K562 (cell line): ENCODE results near the gene CATSPER1. TPM values are rescaled to one million over a fixed set of nuclear protein-coding genes. Genes with fewer than 3 reads are reported as not detected.

Experiments
- ARID3B ChIP-seq: fragments of 250-450 bp; sonication (Bioruptor Pico); IDR thresholded peaks from 2 replicates; pipeline ENCODE4 v1.4.0; 2020; ENCODE audit warnings: borderline replicate concordance
- CBX3 ChIP-seq, 2 experiments: IDR thresholded peaks; 1 replicate in 1 of 2; 2 replicates in 1 of 2; pipeline ENCODE4 v1.6.1; 2012; ENCODE audit warnings: inconsistent platforms in 2 of 2, low read length in 2 of 2, borderline replicate concordance in 1 of 2, control low read depth in 1 of 2
- CBX8 ChIP-seq: fragments of 200-600 bp; sonication (generic); IDR thresholded peaks from 2 replicates; pipeline ENCODE4 v1.6.1; 2012; ENCODE audit warnings: borderline replicate concordance, mixed run types, low read depth, mild to moderate bottlenecking, moderate library complexity, mixed read lengths, low read length, control low read depth, inconsistent platforms; ENCODE audit not compliant: poor library complexity, severe bottlenecking; ENCODE audit errors: extremely low read depth
- MTA1 ChIP-seq: fragments of 450-650 bp; IDR thresholded peaks from 2 replicates; pipeline ENCODE4 v1.6.1; 2017; ENCODE audit warnings: borderline replicate concordance
- RBBP5 ChIP-seq: fragments of 200-600 bp; sonication (generic); IDR thresholded peaks from 2 replicates; pipeline ENCODE4 v1.6.1; 2012; ENCODE audit warnings: borderline replicate concordance, mild to moderate bottlenecking, low read length, control low read depth, inconsistent platforms; ENCODE audit not compliant: insufficient read depth, poor library complexity, severe bottlenecking
- RERE ChIP-seq: sonication (generic); formaldehyde crosslinking; IDR thresholded peaks from 2 replicates; pipeline ENCODE4 v1.8.0; 2023; ENCODE audit warnings: missing genetic modification reagents, mild to moderate bottlenecking, borderline replicate concordance
- ZBTB1 ChIP-seq: sonication (generic); formaldehyde crosslinking; IDR thresholded peaks from 2 replicates; pipeline ENCODE4 v1.8.1; 2023; ENCODE audit warnings: missing genetic modification reagents, low read depth, mild to moderate bottlenecking, borderline replicate concordance
- ZBTB40 ChIP-seq, 2 experiments: fragments of 450-650 bp in 1 of 2; sonication (generic) in 1 of 2; formaldehyde crosslinking in 1 of 2; IDR thresholded peaks; 2 replicates each; pipeline versions ENCODE4 v1.7.1 to v1.9.0; 2016 to 2022; ENCODE audit warnings: inconsistent platforms in 1 of 2, mild to moderate bottlenecking in 1 of 2, missing genetic modification reagents in 1 of 2
- ZNF239 ChIP-seq: fragments of 250-450 bp; sonication (Bioruptor Pico); IDR thresholded peaks from 2 replicates; pipeline ENCODE4 v1.4.0; 2020; ENCODE audit warnings: mild to moderate bottlenecking
- ZNF696 ChIP-seq: fragments of 250-450 bp; sonication (Bioruptor Pico); conservative IDR thresholded peaks from 2 replicates; pipeline ENCODE4 v1.4.0; 2020; ENCODE audit warnings: mild to moderate bottlenecking, moderate library complexity
- polyA plus RNA-seq, 8 experiments: library from polyadenylated mRNA; depleted of rRNA in 4 of 8; stranded (reverse) in 5 of 8; unstranded in 3 of 8; fragments of >200 nt; fragmentation: Nextera tagmentation in 2 of 8; fragmentation: Illumina TruSeq in 1 of 8; extraction: Ambion mirVana in 2 of 8; extraction: Trizol in 1 of 8; gene quantifications; 2 replicates each; pipeline versions ENCODE4 v1.2.1 to v1.2.3, GENCODE V29; 2011 to 2014; ENCODE audit warnings: inconsistent platforms in 1 of 8, missing spikeins in 1 of 8
- total RNA-seq, 7 experiments: library from RNA; depleted of rRNA in 6 of 7; stranded (reverse); fragments of >200 nt in 6 of 7; fragmentation: Illumina TruSeq in 2 of 7; extraction: Trizol in 2 of 7; gene quantifications; 2 replicates each; pipeline versions ENCODE4 v1.2.1 to v1.2.3, GENCODE V29; 2011 to 2021; ENCODE audit warnings: low replicate concordance in 1 of 7

The CATSPER1 gene
- total and polyA plus RNA-seq, 9 of the 15 experiments (the other 6 are each of a cell fraction or from before 2014, with no cell fraction given): 0.21 to 3.3 (median 0.76) TPM

- TF ChIP-seq RERE (CRISPR knock-in tag): no peak
- no peak for TF ChIP-seq ZBTB40 (IDR thresholded peaks at IDR 0.05)
- TF ChIP-seq ZBTB40 (CRISPR knock-in tag; IDR thresholded peaks at IDR 0.05): no peak
- TF ChIP-seq ZNF239: no peak
- TF ChIP-seq ZNF696 (CRISPR knock-in tag): no peak
- TF ChIP-seq ZBTB1 (CRISPR knock-in tag): no peak
- TF ChIP-seq MTA1: no peak
- peak; percentile 50 for TF ChIP-seq RBBP5
- no peak for TF ChIP-seq CBX8
- TF ChIP-seq ARID3B (CRISPR knock-in tag): no peak
- TF ChIP-seq CBX3 (IDR thresholded peaks at IDR 0.05; ENCODE audit: borderline replicate concordance in 1 of 2, low read length in 2 of 2): no peak
Measured at GRCh38 chr11:66052664-66052982, 26.3 kb upstream of the CATSPER1 start (continued).
